ENCODE results near the gene PACS1.
A peak's percentile ranks its signal among the peaks of the same experiment; 100 is the strongest.

PACS1 gene

DNA sequence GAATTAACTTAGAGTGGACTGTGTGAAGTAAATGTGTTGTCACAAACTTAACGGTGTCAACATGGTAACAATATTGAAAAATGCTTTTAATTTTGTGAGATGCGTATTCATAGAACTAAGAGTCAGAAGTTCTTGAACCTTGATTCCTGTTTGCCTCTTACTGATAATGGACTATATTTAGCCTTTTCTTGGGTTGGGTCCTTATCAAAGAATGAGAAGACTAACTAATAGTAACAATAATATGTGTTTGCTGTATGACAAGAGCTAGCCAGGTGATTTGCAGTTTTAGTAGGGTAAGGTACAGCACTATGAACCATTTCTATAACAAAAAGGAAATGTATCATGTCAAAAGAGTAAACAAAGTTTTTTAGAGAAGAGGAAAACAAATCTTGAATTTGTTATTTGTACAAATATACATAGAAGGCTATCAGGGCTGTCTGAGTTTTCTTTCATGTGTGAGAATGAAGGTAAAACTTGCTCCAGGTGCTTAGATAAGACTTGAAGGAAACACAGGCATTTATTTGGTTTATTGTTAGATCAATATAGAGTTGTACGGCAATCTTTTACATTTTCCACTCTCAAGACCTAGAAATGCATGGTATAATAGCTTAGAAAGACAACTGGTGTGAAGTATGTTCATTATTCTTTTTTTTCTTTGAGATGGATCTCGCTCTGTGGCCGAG, 74.1 kb downstream of the PACS1 start:
- no peak for FAIRE-seq

DNA sequence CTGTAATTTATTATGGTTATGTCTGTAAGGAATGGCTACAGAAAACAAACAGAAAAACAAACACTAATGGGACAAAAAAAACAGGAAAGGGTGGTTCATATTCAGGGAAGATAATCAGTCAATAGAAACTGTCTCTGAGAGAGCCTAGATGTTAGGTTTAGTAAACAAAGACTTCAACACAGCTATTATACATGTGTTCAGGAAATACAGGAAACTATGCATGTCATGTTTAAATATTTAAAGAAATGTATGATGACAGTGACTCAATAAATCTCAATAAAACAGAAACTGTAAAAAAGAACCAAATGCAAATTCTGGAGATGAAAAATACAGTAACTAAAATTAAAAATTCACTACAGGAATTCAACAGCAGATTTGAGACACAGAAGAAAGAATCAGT, 76.0 kb downstream of the PACS1 start:
- FAIRE-seq, result no peak

GRCh38 chr11:66146940-66147339, 76.9 kb downstream of the PACS1 start:
- FAIRE-seq, result no peak

DNA sequence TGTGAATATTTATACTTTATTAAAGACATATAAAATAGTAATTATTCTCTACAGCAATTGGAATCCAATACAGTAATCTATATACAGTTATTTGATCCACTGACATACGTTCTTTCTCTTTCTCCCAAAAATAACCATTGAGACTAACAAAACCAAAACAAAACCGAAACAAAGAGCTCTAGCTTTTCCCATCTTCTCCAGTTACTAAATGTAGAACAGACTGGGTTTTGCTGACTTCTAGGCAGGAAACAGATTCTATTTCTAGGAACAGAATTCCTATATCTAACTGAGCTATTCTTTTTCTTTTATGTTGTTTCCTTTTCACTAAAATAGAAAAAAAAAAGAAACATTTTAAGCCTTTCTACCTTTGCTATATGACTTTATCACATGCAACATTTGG, 80.1 kb downstream of the PACS1 start:
- FAIRE-seq, result peak; percentile 51

DNA sequence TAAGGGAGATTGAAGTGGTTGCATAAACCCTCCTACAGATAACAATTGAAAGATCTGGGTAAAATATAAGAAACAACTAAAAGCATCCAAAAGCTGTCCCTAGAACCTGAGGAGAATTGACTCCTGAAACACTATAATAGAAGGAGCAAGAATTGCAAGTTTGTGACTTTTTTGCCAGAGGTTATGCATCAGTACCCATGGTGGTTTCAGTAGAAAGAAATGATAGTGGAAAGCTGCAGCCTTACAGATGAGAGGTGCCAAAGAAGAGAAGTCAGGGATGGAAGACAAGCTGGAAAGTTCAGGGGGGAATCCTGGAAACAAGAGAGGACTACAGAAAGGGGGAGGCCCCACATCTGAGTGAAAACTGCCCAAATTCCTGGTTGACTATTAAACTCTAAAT, 80.7 kb downstream of the PACS1 start:
- FAIRE-seq, result no peak

- no peak for FAIRE-seq
Observed at GRCh38 chr11:66151273-66151672, 81.2 kb downstream of the PACS1 start.

DNA sequence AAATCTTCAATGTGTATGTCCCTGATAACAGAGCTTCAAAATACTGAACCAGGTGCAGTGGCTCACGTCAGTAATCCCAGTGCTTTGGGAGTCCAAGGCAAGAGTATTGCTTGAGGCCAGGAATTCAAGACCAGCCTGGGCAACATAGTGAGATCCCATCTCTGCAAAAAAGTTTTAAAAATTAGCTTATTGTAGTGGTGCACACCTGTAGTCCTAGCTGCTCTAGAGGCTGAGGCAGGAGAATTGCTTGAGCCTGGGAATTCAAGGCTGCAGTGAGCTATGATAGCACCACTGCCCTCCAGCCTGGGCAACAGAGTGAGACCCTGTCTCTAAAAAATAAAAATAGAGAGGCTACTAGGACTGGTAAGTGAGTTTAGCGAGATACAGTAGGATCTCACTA, 84.0 kb downstream of the PACS1 start:
- FAIRE-seq, result no peak

- FAIRE-seq, result no peak
Observed at GRCh38 chr11:66155387-66156073, 85.5 kb downstream of the PACS1 start.

DNA sequence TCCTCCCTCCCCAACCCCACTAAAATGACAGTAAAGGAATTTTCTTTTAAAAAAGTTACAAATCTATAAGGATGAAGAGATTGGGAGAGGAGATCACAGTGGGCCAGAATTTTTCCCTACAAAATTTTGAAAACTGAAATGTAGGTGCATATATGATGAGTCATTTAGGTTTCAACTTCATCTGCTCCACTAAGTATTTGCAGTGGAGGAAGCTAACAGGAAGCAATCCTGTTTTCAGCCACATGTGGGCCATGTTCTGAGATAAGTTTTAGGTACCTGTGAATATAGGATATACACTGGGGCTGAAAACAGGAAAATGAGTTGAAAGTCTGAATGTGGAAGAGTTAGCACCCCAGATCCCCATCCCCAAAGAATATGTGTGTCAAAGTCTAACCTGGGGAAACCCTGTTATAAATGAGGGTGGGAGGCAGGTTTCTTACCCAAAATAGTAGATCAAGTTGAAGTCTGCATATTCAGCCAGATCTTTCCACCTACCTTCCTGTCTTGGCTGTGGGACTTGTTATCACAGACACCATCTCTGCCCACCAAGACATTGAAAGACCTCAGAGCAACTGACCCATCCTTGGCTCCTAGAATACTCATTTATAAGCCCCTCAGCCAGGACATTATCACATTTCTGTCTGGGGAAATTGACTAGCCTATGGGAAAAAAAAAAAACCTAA, 87.3 kb downstream of the PACS1 start:
- FAIRE-seq, result no peak

GRCh38 chr11:66158156-66158555, 88.1 kb downstream of the PACS1 start:
- FAIRE-seq, result no peak

DNA sequence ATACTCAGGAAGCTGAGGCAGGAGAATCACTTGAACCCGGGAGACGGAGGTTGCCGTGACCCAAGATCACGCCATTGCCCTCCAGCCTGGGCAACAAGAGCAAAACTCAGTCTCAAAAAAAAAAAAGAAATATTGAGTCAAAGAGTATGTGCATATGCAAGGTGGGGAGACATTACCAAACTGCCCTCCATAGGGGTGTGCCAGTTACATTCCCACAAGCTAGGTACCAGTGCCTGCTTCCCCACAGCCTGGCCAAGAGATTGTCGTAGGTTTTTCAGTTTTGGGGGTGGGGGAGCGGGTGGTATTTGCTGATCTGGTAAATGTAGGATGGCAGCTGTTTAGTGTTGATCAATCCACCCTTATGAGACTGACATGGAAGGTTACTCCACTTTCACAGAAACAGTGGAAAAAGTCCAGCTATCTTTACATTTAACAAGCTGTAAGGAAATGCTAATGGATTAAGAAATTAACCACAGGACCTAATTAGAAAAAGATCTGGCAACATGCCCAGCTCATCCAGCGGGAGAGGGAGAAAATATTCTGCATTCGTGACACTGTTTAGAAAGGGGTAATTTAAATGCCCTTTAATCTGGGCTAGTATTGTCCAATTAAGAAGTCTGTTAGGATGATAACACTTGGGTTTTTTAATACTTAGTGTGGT, 89.4 kb downstream of the PACS1 start:
- no peak for FAIRE-seq

DNA sequence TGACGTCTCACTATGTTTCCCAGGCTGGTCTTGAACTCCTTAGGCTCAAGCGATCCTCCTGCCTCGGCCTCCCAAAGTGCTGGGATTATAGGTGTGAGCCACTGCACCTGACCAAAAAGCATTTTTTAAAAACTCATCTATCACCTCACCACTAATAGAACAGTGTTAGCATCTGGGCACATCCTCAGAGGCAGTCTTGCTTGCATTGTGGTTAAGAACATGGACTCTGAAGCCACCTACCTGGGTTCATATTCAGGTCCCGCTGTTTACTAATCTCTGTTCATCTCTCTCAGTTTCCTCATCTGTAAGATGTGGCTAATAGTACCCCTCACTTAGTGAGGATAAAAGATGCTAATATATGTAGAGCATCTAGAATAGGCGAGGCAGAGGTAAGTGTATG, 90.6 kb downstream of the PACS1 start:
- FAIRE-seq, result no peak

DNA sequence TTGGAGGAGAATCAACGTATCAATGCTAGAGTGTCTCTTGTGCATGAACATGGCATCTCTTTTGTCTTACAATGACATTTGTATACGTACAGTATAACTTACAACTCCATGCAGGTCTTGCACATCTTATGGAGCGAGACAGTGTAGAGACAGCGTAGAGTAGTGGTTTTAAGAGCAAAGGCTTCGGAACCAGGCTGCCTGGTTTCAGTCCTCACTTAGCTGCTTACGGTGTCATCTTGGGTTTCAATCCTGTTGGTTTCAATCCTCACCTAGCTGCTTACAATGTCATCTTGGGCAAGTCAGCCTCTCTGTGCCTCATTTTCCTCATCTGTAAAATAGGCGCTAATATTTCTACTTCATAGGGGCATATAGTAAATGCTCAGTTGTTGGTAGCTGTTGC, 98.2 kb downstream of the PACS1 start:
- FAIRE-seq, result no peak

DNA sequence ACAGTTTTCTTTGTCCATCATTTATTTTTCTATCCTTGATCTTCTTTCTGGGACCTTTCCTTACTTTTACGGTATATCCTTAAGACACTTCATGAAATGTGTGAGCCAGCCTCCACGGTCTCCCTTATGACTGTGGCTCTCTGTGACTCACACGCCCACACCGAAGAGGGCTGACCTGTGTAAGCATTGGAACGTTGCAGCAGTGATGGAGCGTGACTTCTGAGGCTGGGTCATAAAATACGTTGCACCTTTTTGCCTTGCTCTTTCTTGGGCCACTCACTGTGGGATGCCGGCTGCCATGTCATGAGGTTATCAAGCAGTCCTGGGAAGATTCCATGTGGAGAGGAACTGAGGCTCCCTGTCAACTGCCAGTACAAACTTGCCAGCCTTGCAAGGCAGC, 102.1 kb downstream of the PACS1 start:
- FAIRE-seq, result no peak

DNA sequence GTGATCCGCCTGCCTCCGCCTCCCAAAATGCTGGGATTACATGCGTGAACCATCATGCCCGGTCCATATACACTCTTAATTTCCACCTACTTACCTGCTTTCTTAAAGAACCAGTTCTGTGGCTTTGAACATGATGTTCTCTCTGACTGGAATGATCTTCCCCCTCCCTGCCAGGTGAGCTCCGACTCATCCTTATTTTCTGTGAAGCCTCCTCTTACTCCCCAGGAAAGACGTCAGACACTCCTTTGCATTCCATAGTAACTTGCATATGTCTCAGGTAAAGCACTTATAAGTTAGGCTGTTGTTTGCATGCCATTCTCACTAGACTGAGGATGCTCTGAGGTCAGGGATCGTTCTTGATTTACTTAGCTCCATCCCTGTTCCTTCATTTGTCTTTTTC, 106.6 kb downstream of the PACS1 start:
- no peak for FAIRE-seq

DNA sequence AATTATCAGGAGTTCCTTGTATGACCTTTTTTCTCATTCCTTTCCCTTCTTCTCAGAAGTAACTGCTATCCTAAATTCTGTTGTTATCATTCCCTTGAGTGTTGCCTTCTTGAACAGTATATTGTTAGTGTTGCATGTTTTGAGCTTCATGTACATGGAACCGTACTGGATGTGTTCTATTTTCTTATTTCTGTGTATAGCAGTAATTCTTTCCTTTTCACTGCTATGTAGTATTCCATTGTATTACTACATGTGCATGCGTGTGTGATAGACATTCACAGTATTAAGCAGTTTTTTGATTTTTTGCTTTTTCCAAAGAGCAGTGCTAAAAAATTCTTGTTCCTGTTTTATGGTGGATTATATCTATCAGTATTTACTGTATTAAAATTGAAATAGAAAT, 108.1 kb downstream of the PACS1 start:
- no peak for FAIRE-seq

- no peak for FAIRE-seq
Observed at GRCh38 chr11:66178871-66179270, 108.8 kb downstream of the PACS1 start.

DNA sequence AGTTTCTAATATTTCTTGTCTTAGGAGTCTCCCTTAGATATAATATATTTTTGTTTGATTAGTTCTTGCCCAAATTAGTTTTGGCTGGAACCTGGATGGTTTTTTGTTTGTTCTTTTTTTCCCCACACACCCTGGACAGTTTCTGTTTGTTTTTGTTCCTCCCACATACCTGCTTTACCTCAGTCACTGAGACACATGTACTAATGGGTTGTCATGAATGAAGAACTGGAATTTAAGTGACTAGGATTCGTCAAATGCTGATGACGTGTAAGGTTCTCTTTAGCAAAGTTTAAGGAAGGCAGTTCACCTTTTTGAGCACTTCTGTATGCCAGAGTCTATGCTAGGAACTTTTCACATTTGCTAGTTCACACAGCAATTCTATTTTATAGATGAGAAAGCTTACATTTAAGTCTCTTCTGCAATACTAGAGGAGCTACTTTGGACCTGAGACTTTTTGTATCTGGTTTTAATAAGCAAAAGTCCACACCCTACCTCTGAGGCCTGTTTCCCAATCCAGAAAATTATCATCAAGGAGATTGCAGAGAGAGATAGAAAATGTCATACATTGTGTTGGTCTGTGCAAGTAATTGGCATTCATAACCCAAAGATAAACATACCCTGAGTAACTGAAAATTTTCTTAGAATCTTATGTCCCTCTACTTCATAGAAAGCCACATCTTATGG, 111.7 kb downstream of the PACS1 start:
- no peak for FAIRE-seq

GRCh38 chr11:66183494-66184048, 113.5 kb downstream of the PACS1 start:
- no peak for FAIRE-seq

DNA sequence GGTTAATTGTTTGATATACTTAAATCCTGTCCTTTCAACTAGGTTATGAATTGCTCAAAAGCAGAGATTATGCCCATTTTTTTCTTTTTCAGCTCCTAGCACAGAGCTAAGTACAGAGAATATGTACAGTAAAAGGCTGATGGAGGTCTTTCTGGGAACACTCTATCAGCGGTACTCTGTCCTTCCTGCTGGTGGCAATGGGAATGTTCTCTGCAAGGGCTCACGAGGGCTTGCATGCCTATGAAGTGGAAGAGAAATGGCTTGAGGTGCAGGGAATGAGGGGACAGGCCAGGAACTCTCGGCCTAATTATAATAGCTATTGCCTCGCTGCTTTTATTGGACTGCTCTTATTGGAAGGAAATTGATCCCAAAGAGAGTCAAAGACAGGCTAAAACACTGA, 114.7 kb downstream of the PACS1 start:
- no peak for FAIRE-seq

DNA sequence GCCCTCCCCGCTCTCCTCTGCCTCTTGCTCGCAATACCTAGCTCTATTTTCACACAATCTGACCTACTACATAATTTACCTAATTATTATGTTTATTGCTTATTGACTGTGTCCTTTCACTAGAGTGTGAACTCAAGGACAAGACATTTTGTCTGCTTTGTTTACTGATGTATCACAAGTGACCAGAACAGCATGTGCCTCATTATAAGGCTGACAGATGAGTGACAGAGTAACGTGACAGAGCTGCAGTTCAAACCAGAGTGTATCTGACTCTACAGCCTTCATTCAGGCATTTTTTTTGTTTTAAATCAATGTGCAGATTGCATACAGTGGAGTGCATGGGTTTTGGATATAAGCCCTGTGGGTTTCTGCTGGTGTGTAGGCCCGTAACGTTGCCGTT, 116.4 kb downstream of the PACS1 start:
- FAIRE-seq, result no peak

DNA sequence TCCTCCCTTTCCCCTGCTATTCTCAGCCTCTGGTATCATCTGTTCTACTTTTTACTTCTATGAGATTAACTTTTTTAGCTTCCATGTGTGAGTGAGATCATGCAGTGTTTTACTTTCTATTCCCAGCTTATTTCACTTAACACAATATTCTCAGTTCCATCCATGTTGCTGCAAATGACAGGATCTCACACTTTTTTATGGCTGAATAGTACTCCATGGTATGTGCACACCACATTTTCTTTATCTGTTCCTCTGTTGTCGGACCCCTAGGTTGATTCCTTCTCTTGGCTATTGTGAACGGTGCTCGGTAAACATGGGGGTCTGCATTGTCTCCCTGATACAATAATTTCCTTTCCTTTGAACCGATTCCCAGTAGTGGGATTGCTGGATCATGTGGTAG, 117.4 kb downstream of the PACS1 start:
- FAIRE-seq, result no peak

DNA sequence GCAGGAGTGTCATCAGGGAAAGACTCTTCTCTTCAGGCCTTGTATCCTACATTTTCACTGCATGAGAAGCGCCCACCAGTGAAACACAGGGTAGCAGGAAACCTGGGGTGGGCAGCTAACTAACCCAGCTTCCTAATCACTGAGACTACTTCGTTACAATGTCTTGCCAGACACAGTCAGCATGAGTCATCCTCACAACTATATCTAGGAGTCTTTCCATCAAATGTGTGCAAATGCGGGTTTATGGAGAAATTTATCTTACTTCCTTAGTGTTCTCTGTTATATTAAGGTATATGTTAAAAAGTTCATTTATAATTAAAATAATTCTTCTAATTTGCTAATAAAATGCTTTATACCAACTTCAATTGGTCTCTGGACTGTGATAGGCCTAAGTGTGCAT, 118.5 kb downstream of the PACS1 start:
- FAIRE-seq, result no peak

All from A204.1 (cell line).